ENCODE results near the gene CLEC4D.
"Not testable (repeated sequence)": the region's sequence is repeated elsewhere in the genome, so short reads cannot be mapped to it uniquely, and the experiment has no call there.

CLEC4D gene

GRCh38 chr12:8483079-8483478 lies 30.2 kb upstream of the CLEC4D start:
- TF ChIP-seq, protein P1, sequence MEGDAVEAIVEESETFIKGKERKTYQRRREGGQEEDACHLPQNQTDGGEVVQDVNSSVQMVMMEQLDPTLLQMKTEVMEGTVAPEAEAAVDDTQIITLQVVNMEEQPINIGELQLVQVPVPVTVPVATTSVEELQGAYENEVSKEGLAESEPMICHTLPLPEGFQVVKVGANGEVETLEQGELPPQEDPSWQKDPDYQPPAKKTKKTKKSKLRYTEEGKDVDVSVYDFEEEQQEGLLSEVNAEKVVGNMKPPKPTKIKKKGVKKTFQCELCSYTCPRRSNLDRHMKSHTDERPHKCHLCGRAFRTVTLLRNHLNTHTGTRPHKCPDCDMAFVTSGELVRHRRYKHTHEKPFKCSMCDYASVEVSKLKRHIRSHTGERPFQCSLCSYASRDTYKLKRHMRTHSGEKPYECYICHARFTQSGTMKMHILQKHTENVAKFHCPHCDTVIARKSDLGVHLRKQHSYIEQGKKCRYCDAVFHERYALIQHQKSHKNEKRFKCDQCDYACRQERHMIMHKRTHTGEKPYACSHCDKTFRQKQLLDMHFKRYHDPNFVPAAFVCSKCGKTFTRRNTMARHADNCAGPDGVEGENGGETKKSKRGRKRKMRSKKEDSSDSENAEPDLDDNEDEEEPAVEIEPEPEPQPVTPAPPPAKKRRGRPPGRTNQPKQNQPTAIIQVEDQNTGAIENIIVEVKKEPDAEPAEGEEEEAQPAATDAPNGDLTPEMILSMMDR (IDR thresholded peaks at IDR 0.05; ENCODE audit: low read depth, low read length, poor library complexity, severe bottlenecking), result no peak
- no peak for TF ChIP-seq EZH2phosphoT487 (IDR thresholded peaks at IDR 0.05; ENCODE audit: borderline replicate concordance, low read length)
- Histone ChIP-seq H3K36me3 (ENCODE audit: control insufficient read depth, low read length) (no peaks in the 10 kb centered on the region), H3K4me2 (ENCODE audit: low read length) (no peak overlapping the region), H3K27ac (ENCODE audit: low read depth, low read length) (no peak overlapping the region), H3K4me3 (ENCODE audit: low read length) (no peak overlapping the region), H3K9me2 (replicated peaks; ENCODE audit: control insufficient read depth, low read length) (no peaks in the 10 kb centered on the region), H3K27me3 (ENCODE audit: control insufficient read depth, low read length) (no peaks in the 10 kb centered on the region; the same call in 1 of the 2 replicates), H3K4me1 (ENCODE audit: control insufficient read depth, low read length) (no peaks in the 10 kb centered on the region), H3K79me2 (ENCODE audit: control insufficient read depth, low read length) (no peaks in the 10 kb centered on the region), H3F3A (ENCODE audit: control insufficient read depth, insufficient read depth) (no peaks in the 10 kb centered on the region), H3K9me3 (ENCODE audit: control insufficient read depth, insufficient read depth, low read length) (no peaks in the 10 kb centered on the region), H4K20me1 (ENCODE audit: control insufficient read depth, insufficient read depth, low read depth, low read length) (no peaks in the 10 kb centered on the region)

DNA sequence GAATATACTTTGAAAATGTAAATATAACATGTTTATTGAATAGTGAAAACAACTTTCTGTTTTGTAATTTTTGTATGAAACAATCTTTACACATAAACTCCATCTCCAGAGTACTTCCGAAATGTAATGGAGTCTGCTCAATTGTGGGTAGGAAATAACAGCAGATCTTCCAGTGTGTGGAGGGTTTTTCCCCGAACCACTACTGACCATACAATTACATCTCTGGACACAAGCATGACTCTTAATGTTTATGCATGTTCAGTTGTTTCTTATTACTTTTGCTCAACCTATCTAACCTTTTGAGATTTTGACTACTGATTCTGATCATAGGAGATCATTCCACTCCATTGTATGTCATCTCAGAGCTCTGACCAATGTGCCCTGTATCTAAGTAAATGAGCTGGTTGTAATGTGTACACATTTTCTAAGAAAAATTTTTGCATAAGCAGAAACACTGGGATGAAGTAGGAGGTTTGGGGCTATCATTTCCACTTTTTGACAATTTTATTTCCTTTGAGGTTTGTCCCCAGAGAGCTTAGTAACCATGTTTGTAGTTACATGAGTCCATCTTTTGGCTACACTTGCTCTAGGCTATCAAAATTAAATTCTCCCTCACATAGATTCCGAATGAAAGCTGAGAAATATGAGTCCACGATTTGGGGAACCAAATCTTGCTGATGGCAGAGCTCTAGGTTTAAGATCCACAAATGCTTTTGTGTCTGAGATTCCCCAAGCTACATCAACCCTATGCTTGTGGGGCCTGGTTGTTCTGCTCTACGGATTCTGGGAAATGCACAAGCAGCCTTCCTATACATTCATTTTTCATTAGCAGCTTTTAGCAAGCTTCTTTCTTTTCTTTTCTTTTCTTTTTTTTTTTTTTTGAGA lies 21.4 kb upstream of the CLEC4D start:
- Histone ChIP-seq H3K4me3 (ENCODE audit: low read length) (no peak overlapping the region), H3K27me3 (ENCODE audit: control insufficient read depth, low read length) (peaks cover 15% of the 10 kb centered on the region), H3K4me2 (ENCODE audit: low read length) (no peak overlapping the region), H3K27ac (ENCODE audit: low read depth, low read length) (no peak overlapping the region), H4K20me1 (ENCODE audit: control insufficient read depth, insufficient read depth, low read depth, low read length) (no peaks in the 10 kb centered on the region), H3K36me3 (ENCODE audit: control insufficient read depth, low read length) (no peaks in the 10 kb centered on the region), H3K4me1 (ENCODE audit: control insufficient read depth, low read length) (no peaks in the 10 kb centered on the region), H3K9me3 (ENCODE audit: control insufficient read depth, insufficient read depth, low read length) (no peaks in the 10 kb centered on the region), H3K9me2 (replicated peaks; ENCODE audit: control insufficient read depth, low read length) (no peaks in the 10 kb centered on the region), H3F3A (ENCODE audit: control insufficient read depth, insufficient read depth) (no peaks in the 10 kb centered on the region), H3K79me2 (ENCODE audit: control insufficient read depth, low read length) (no peaks in the 10 kb centered on the region)
- TF ChIP-seq EZH2phosphoT487 (IDR thresholded peaks at IDR 0.05; ENCODE audit: borderline replicate concordance, low read length), result no peak
- TF ChIP-seq, protein P1 (IDR thresholded peaks at IDR 0.05; ENCODE audit: low read depth, low read length, poor library complexity, severe bottlenecking), result no peak

GRCh38 chr12:8493084-8493483 lies 20.2 kb upstream of the CLEC4D start:
- H3K36me3 ChIP-seq (ENCODE audit: control insufficient read depth, low read length), result no peaks in the 10 kb centered on the region
- H3K4me2 ChIP-seq (ENCODE audit: low read length), result no peak overlapping the region
- no peaks in the 10 kb centered on the region for H3F3A ChIP-seq (ENCODE audit: control insufficient read depth, insufficient read depth)
- TF ChIP-seq EZH2phosphoT487 (IDR thresholded peaks at IDR 0.05; ENCODE audit: borderline replicate concordance, low read length), result no peak
- TF ChIP-seq, protein P1 (IDR thresholded peaks at IDR 0.05; ENCODE audit: low read depth, low read length, poor library complexity, severe bottlenecking), result no peak
- H3K27ac ChIP-seq (ENCODE audit: low read depth, low read length), result no peak overlapping the region
- H3K4me1 ChIP-seq (ENCODE audit: control insufficient read depth, low read length), result no peaks in the 10 kb centered on the region
- H3K9me3 ChIP-seq (ENCODE audit: control insufficient read depth, insufficient read depth, low read length), result no peaks in the 10 kb centered on the region
- H4K20me1 ChIP-seq (ENCODE audit: control insufficient read depth, insufficient read depth, low read depth, low read length), result no peaks in the 10 kb centered on the region
- H3K4me3 ChIP-seq (ENCODE audit: low read length), result no peak overlapping the region
- H3K27me3 ChIP-seq (ENCODE audit: control insufficient read depth, low read length), result peaks cover 20% of the 10 kb centered on the region
- H3K9me2 ChIP-seq (replicated peaks; ENCODE audit: control insufficient read depth, low read length), result no peaks in the 10 kb centered on the region
- H3K79me2 ChIP-seq (ENCODE audit: control insufficient read depth, low read length), result no peaks in the 10 kb centered on the region

GRCh38 chr12:8495671-8496070 lies 17.6 kb upstream of the CLEC4D start:
- not testable (repeated sequence) for H3K4me1 ChIP-seq (ENCODE audit: control insufficient read depth, low read length); H3K4me2 ChIP-seq (ENCODE audit: low read length); H3K79me2 ChIP-seq (ENCODE audit: control insufficient read depth, low read length); H3K9me2 ChIP-seq (replicated peaks; ENCODE audit: control insufficient read depth, low read length); H3K4me3 ChIP-seq (ENCODE audit: low read length); H4K20me1 ChIP-seq (ENCODE audit: control insufficient read depth, insufficient read depth, low read depth, low read length); H3K36me3 ChIP-seq (ENCODE audit: control insufficient read depth, low read length); H3F3A ChIP-seq (ENCODE audit: control insufficient read depth, insufficient read depth); H3K27ac ChIP-seq (ENCODE audit: low read depth, low read length); H3K9me3 ChIP-seq (ENCODE audit: control insufficient read depth, insufficient read depth, low read length)
- H3K27me3 ChIP-seq (ENCODE audit: control insufficient read depth, low read length), result peaks cover 26% of the 10 kb centered on the region

GRCh38 chr12:8496074-8496473 lies 17.2 kb upstream of the CLEC4D start:
- not testable (repeated sequence) for H3K4me3 ChIP-seq (ENCODE audit: low read length); H4K20me1 ChIP-seq (ENCODE audit: control insufficient read depth, insufficient read depth, low read depth, low read length); H3K9me2 ChIP-seq (replicated peaks; ENCODE audit: control insufficient read depth, low read length); H3K79me2 ChIP-seq (ENCODE audit: control insufficient read depth, low read length); H3F3A ChIP-seq (ENCODE audit: control insufficient read depth, insufficient read depth); H3K27ac ChIP-seq (ENCODE audit: low read depth, low read length); H3K36me3 ChIP-seq (ENCODE audit: control insufficient read depth, low read length); H3K4me2 ChIP-seq (ENCODE audit: low read length); H3K9me3 ChIP-seq (ENCODE audit: control insufficient read depth, insufficient read depth, low read length); H3K4me1 ChIP-seq (ENCODE audit: control insufficient read depth, low read length)
- peaks cover 25% of the 10 kb centered on the region for H3K27me3 ChIP-seq (ENCODE audit: control insufficient read depth, low read length)
